HPDE6-E6E7 (cell line): ENCODE data around the gene SGPP1.
"Not testable (repeated sequence)": the region's sequence is repeated elsewhere in the genome, so short reads cannot be mapped to it uniquely, and the experiment has no call there.

Experiments used
- DNase-seq: peaks from one replicate; pipeline ENCODE4 v3.0.0; 2011; ENCODE audit warnings: missing footprints; ENCODE audit errors: extremely low spot score

Gene SGPP1

DNA sequence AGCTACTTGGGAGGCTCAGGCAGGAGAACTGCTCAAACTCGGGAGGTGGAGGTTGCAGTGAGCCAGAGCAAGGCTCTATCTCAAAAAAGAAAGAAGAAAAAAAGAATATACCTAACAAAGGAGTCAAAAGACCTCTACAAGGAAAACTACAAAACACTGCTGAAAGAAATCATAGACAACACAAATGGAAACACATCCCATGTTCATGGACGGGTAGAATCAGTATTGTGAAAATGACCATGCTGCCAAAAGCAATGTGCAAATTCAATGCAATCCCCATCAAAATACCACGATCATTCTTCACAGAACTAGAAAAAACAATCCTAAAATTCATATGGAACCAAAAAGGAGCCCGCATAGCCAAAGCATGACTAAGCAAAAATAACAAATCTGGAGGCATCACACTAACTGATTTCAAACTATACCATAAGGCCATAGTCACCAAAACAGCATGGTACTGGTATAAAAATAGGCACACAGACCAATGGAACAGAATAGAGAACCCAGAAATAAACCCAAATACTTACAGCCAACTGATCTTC is 91.7 kb downstream of the SGPP1 start:
- not testable (repeated sequence) for DNase-seq
